Measurements from ENCODE around the gene FRMD1.

DNA sequence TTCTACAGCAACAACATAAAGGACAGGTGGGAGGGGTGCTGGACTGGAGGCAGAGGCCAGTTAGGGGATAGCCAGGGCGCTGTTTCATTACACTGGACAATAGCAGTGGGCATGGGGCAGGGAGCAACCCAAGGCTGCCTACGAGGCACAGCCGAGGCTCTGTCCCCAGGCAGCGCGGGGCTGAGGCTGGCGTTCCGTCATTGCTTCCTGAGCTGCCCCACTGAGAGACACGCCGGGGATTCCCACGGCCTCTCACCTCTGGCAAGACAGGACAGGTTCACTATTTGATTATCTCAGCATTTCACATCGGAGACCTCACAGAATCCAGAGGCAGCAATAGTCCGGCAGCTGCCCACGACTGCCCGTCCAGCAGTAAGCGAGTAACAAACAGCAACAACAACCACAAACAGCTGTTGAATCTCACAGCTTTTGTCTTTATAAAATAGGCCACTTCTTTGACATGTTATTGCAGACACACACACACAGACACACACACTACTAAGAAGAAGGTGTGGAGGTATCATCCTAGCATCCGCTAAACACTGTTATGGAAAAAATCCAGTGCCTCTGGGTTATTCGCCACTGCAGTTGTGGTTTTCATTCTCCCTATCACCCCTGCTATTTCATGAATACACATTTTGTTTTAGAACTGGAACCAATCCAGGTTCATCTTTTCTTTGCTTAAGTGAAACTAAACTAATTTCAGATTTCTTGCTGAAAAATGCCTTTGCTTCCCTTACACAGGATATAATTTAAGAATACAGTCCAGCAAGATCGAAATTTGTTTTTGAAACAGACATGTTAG, 62.1 kb downstream of the FRMD1 start:
- TF ChIP-seq GATA2 (IDR thresholded peaks at IDR 0.05; ENCODE audit: low read depth, low read length): no peak
- no peak for TF ChIP-seq GATA3 (IDR thresholded peaks at IDR 0.05; ENCODE audit: low read depth, low read length)

All from SH-SY5Y (cell line).